ENCODE data around the gene NGFR. TPM values are rescaled to one million over a fixed set of nuclear protein-coding genes. Genes with fewer than 3 reads are reported as not detected.

The NGFR gene
- total and polyA plus RNA-seq, 3 donors from 2014 or later = 11.3 to 21.5 (median 20.6) TPM

DNA sequence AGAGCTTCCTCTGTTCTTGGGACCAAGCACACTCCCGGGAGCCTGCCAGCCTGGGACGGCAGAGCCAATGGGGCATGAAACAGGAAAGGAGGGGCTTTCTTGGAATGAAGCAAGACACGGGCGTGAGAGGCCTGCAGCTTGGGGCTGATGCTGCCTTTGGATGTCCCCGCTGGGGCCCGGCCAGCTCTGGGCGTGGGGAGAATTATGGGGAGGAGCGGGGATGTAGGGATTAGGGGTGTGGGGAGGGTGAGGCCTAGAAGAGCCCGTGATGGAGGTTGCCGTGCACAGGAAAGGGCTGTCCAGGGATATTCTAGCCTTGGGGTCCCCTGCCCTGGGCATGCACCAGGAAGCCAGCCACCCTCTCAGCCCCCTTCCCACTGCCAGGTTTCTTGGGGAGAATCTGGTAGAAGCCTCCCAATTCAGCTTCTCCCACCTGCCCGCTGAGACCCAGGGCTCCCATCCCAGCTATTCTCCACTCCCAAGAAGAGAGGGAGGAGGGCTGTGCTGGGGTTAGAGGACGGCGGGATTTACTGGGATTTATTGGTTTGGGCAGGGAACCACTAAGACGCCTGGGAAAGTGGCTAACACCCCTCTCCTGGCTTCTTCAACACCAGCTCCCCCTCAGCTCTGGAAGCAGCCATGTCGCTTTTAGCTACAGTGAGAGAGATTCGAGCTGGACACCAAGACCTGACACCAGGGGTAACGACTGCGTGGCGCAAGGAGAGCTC, 60.6 kb downstream of the NGFR start:
- no peak overlapping the region for H3K4me3 ChIP-seq
- TF ChIP-seq, protein P1, sequence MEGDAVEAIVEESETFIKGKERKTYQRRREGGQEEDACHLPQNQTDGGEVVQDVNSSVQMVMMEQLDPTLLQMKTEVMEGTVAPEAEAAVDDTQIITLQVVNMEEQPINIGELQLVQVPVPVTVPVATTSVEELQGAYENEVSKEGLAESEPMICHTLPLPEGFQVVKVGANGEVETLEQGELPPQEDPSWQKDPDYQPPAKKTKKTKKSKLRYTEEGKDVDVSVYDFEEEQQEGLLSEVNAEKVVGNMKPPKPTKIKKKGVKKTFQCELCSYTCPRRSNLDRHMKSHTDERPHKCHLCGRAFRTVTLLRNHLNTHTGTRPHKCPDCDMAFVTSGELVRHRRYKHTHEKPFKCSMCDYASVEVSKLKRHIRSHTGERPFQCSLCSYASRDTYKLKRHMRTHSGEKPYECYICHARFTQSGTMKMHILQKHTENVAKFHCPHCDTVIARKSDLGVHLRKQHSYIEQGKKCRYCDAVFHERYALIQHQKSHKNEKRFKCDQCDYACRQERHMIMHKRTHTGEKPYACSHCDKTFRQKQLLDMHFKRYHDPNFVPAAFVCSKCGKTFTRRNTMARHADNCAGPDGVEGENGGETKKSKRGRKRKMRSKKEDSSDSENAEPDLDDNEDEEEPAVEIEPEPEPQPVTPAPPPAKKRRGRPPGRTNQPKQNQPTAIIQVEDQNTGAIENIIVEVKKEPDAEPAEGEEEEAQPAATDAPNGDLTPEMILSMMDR (IDR thresholded peaks at IDR 0.05) = no peak
- TF ChIP-seq POLR2A (IDR thresholded peaks at IDR 0.05) = no peak
- peaks cover 17% of the 10 kb centered on the region for H3K4me1 ChIP-seq
- no peak overlapping the region for H3K27ac ChIP-seq
- H3K9me3 ChIP-seq = no peaks in the 10 kb centered on the region
- intact Hi-C loops (cut with DNase I; ENCODE audit: low total_unique reads) = loop anchor here (10.0 kb wide), 1 partner anchor 121 kb away; no protein-coding TSS in a partner anchor
- no peaks in the 10 kb centered on the region for H3K27me3 ChIP-seq
- H3K36me3 ChIP-seq (ENCODE audit: low read depth, missing control alignments) = no peaks in the 10 kb centered on the region
- no peak for DNase-seq
- WGBS, 2 donors = 69 to 70% methylated on average over 18 to 19 of the region's 19 CpGs

DNA sequence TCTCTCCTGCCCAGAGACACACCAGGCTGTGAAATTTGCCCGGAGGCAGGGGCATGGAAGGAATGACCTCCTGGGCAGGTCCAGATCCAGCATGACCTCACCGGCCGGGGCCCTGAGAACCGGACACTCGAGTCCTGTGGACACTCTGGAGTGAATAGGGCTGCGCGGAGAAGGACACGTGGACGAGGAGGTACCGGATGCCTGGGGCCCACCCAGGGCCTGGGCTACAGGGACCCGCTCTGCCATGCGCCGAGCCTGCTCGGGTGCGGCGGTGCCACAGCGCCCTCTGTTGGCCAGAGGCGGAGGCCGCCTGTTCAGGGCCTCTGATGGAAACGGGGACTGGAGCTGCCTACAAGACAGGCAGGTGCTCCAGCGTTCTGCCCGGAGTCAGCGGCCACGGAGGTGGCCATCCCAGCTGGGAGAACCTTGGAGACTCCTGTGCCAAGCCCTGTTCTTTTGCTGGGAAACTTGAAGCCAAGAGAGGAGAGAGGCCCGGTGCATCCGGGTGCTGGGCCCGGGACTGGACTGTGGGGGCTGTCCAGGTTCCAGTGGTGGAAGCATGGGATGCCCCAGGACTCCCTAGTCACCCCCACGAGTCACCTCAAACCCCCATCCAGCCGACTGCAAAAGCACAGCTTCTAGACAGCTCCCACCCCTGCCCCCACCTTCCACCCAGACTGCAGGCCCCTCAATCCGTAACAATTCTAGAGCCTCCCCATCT, 61.3 kb downstream of the NGFR start:
- H3K4me3 ChIP-seq = no peak overlapping the region
- TF ChIP-seq POLR2A (IDR thresholded peaks at IDR 0.05) = no peak
- TF ChIP-seq, protein P1 (IDR thresholded peaks at IDR 0.05) = peak; percentile 91 to 98 (median 94)
- peak; percentile 86 for DNase-seq
- no peaks in the 10 kb centered on the region for H3K36me3 ChIP-seq (ENCODE audit: low read depth, missing control alignments)
- H3K4me1 ChIP-seq = peaks cover 17% of the 10 kb centered on the region
- intact Hi-C loops (cut with DNase I; ENCODE audit: low total_unique reads) = loop anchor here (10.0 kb wide), 1 partner anchor 122 kb away; no protein-coding TSS in a partner anchor
- no peak overlapping the region for H3K27ac ChIP-seq
- WGBS, 2 donors = 28 to 48% methylated on average over 4 to 30 of the region's 30 CpGs
- H3K9me3 ChIP-seq = no peaks in the 10 kb centered on the region
- H3K27me3 ChIP-seq = no peaks in the 10 kb centered on the region

DNA sequence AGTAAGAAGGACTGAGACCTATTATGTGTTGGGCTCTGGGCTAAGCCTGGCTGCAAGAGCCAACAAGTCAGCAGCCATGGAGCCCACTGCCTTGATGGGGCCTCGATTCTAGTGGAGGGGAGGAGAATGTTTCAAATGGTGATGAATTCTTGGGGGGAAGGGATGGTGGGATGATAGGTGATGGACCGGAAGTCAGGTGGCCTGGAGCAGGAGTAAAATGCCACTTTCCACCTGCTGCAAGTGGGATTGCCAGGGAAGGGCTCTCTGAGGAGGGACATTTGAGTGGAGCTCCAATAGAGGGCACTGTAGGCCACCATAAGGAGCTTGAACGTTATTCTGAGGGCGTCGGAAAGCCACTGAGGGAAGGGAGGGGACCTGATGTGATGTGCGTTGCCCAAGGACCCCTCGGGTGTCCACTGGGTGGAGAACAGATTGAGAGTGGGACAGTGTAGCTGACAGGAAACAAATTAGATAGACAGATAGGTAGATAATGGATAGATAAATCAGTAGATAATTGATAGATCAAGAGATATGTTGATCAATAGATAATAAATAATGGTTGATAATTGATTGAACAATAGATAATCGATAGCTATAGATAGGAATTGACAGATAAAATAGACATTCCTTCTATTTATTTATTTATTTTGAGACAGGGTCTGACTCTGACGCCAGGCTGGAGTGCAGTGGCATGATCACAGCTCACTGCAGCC, 62.4 kb downstream of the NGFR start:
- WGBS, 2 donors = 34% methylated on average over 9 of the region's 9 CpGs
- H3K4me3 ChIP-seq = no peak overlapping the region
- no peaks in the 10 kb centered on the region for H3K9me3 ChIP-seq
- TF ChIP-seq, protein P1 (IDR thresholded peaks at IDR 0.05) = peak in 2 of 3 experiments; percentile 22 to 59
- no peak for TF ChIP-seq POLR2A (IDR thresholded peaks at IDR 0.05)
- H3K36me3 ChIP-seq (ENCODE audit: low read depth, missing control alignments) = no peaks in the 10 kb centered on the region
- H3K4me1 ChIP-seq = peaks cover 17% of the 10 kb centered on the region
- peak; percentile 49 for DNase-seq
- intact Hi-C loops (cut with DNase I; ENCODE audit: low total_unique reads) = loop anchor here (10.0 kb wide), 1 partner anchor 123 kb away; no protein-coding TSS in a partner anchor
- H3K27ac ChIP-seq = no peak overlapping the region
- no peaks in the 10 kb centered on the region for H3K27me3 ChIP-seq

Small RNA genes lying within 50 kb of the gene (microRNA-seq; reads per million reads assigned to microRNA genes)
- 0 reads per million in 2 donors for gene MIR6165 (ENCODE audit: borderline number of aligned reads in 2 of 2, borderline replicate concordance in 1 of 2)

Small RNA genes lying within 50 kb of the gene (small RNA-seq; reads per million reads assigned to genes)
- 0 reads per million in 2 donors for gene MIR6165

Other genes starting within 250 kb of the NGFR start
- gene ZNF652, start 133.0 kb upstream of the NGFR start, total RNA-seq = 10 to 100 TPM; 51.2 to 62.3 TPM
- 32.3 TPM for gene ZNF652, start 133.0 kb upstream of the NGFR start, polyA plus RNA-seq (ENCODE audit: insufficient read depth, low read depth, low replicate concordance)
- 100 to 1,000 TPM in 1 of 2 donors, 10 to 100 TPM in 1; 69.1 to 103 TPM for gene PHB1, start 80.4 kb upstream of the NGFR start, total RNA-seq
- 95.1 TPM for gene PHB1, start 80.4 kb upstream of the NGFR start, polyA plus RNA-seq (ENCODE audit: insufficient read depth, low read depth, low replicate concordance)
- gene NXPH3, start 80.6 kb downstream of the NGFR start, total RNA-seq = 1 to 10 TPM; 4.1 to 5.6 TPM
- 5.8 TPM for gene NXPH3, start 80.6 kb downstream of the NGFR start, polyA plus RNA-seq (ENCODE audit: insufficient read depth, low read depth, low replicate concordance)
- 10 to 100 TPM; 52.0 to 60.6 TPM for gene SPOP, start 182.8 kb downstream of the NGFR start, total RNA-seq
- gene SPOP, start 182.8 kb downstream of the NGFR start, polyA plus RNA-seq (ENCODE audit: insufficient read depth, low read depth, low replicate concordance) = 39.6 TPM
- 10 to 100 TPM; 39.9 to 45.4 TPM for gene SLC35B1, start 212.7 kb downstream of the NGFR start, total RNA-seq
- 66.3 TPM for gene SLC35B1, start 212.7 kb downstream of the NGFR start, polyA plus RNA-seq (ENCODE audit: insufficient read depth, low read depth, low replicate concordance)

Measured in testis (tissue), 3 donors.